ENCODE results near the gene ZMIZ1. TPM values are rescaled to one million over a fixed set of nuclear protein-coding genes. Genes with fewer than 3 reads are reported as not detected.

ZMIZ1 gene
- polyA plus RNA-seq, 2 donors, result 29.2 to 29.7 TPM

DNA sequence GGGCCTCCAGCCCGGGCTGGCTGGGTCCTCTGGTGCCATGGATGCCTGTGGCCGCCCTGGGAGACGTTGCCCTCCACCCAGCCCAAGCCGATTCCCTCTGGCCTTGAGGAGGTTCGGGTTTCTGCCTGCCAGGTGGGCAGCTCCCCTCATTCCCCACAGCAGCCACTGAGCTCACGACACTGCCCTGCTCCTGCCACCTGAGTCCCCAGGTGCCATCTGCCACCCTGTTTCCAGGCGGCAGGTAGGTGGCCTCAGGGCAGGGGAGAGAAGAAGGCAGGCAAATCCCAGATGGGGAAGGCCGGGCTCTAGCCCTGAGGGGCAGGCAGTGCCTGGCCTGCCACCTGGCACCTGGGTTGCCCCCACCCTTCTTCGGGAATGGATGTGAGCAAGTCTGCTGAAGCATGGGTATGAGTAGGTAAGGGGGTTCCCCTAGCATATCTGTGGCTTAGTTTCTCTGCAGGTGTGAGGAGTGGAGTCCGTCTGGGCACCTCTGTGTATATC is 186.3 kb downstream of the ZMIZ1 start:
- Histone ChIP-seq H3K9me3 (ENCODE audit: control insufficient read depth in 2 of 2, insufficient read depth in 1 of 2, low read depth in 1 of 2, low read length in 1 of 2) (no peaks in the 10 kb centered on the region), H3K27me3 (ENCODE audit: control insufficient read depth in 1 of 2, insufficient read depth in 2 of 2, low read length in 2 of 2) (no peaks in the 10 kb centered on the region), H3K4me3 (ENCODE audit: low read depth in 1 of 2, low read length in 2 of 2) (no peak overlapping the region), H3K4me1 (ENCODE audit: control insufficient read depth in 2 of 2, insufficient read depth in 2 of 2, low read length in 1 of 2) (peaks cover 5 to 28% of the 10 kb centered on the region in 2 donors), H3K36me3 (ENCODE audit: control insufficient read depth in 2 of 2, insufficient read depth in 2 of 2, low read length in 1 of 2) (peaks cover 0 to 24% of the 10 kb centered on the region in 2 donors), H3K27ac (ENCODE audit: low read depth in 2 of 2, low read length in 1 of 2) (no peak overlapping the region)
- 68 to 75% methylated on average over 10 of the region's 10 CpGs for WGBS, 2 donors

DNA sequence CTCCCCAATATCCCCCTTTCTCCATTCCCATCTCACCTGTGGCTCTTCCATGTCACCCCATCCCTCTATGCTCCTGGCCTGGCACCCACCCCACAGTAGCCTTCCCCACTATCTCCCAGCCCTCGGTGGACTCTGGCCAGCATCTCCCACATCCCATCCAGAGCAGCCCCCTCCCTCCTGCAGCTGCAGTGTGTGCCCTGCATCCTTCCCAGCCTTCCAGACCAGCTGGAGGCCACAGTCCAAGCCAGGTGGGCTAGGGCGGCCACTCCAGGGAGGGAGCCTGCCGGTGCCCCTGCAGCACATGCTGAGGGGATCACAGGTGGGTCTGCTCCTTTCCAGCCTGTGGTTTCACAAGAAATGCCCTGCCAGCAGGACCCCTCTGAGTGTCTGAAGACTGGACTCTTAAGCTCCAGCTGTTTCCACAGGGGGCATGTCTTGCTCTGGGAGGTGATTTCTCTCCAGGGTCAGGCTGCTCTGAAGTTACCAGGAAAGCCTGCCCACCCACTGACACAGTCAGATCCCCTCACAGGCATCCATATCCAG is 187.6 kb downstream of the ZMIZ1 start:
- H3K36me3 ChIP-seq (ENCODE audit: control insufficient read depth in 2 of 2, insufficient read depth in 2 of 2, low read length in 1 of 2), result peaks cover 0 to 24% of the 10 kb centered on the region in 2 donors
- 86 to 92% methylated on average over 3 of the region's 3 CpGs for WGBS, 2 donors

DNA sequence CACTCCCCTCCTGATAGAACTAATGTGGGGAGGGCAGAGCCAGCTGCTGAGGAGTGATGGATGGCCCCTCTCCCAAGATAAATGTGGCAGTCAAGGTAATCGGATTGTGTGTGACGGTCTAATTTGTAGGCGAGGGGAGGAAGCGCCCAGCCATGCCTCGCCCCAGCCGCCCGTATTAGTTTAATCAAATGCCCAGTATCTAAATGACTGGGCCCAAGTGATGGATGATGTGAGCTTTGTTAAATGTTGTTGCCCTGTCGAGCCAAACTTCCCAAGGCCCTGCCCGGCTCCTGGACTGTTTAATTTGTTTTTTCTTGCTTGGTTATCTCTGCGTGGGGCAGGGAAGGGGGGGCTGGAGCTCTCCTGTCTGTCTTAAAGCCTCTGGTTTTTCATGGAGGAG is 190.1 kb downstream of the ZMIZ1 start:
- H3K4me3 ChIP-seq (ENCODE audit: low read depth in 1 of 2, low read length in 2 of 2), result no peak overlapping the region
- H3K27ac ChIP-seq (ENCODE audit: low read depth in 2 of 2, low read length in 1 of 2), result peak overlapping the region in 1 of 2 donors; percentile 11
- no peaks in the 10 kb centered on the region for H3K27me3 ChIP-seq (ENCODE audit: control insufficient read depth in 1 of 2, insufficient read depth in 2 of 2, low read length in 2 of 2)
- peaks cover 0 to 20% of the 10 kb centered on the region in 2 donors for H3K36me3 ChIP-seq (ENCODE audit: control insufficient read depth in 2 of 2, insufficient read depth in 2 of 2, low read length in 1 of 2)
- H3K9me3 ChIP-seq (ENCODE audit: control insufficient read depth in 2 of 2, insufficient read depth in 1 of 2, low read depth in 1 of 2, low read length in 1 of 2), result no peaks in the 10 kb centered on the region
- peaks cover 18 to 40% of the 10 kb centered on the region in 2 donors for H3K4me1 ChIP-seq (ENCODE audit: control insufficient read depth in 2 of 2, insufficient read depth in 2 of 2, low read length in 1 of 2)
- WGBS, 2 donors, result 77 to 81% methylated on average over 10 of the region's 10 CpGs

More for the DNA sequence above, 187.6 kb downstream of the ZMIZ1 start:
- no peak overlapping the region for H3K4me3 ChIP-seq (ENCODE audit: low read depth in 1 of 2, low read length in 2 of 2)
- no peak overlapping the region for H3K27ac ChIP-seq (ENCODE audit: low read depth in 2 of 2, low read length in 1 of 2)
- H3K4me1 ChIP-seq (ENCODE audit: control insufficient read depth in 2 of 2, insufficient read depth in 2 of 2, low read length in 1 of 2), result peaks cover 8 to 30% of the 10 kb centered on the region in 2 donors
- H3K27me3 ChIP-seq (ENCODE audit: control insufficient read depth in 1 of 2, insufficient read depth in 2 of 2, low read length in 2 of 2), result no peaks in the 10 kb centered on the region
- no peaks in the 10 kb centered on the region for H3K9me3 ChIP-seq (ENCODE audit: control insufficient read depth in 2 of 2, insufficient read depth in 1 of 2, low read depth in 1 of 2, low read length in 1 of 2)

DNA sequence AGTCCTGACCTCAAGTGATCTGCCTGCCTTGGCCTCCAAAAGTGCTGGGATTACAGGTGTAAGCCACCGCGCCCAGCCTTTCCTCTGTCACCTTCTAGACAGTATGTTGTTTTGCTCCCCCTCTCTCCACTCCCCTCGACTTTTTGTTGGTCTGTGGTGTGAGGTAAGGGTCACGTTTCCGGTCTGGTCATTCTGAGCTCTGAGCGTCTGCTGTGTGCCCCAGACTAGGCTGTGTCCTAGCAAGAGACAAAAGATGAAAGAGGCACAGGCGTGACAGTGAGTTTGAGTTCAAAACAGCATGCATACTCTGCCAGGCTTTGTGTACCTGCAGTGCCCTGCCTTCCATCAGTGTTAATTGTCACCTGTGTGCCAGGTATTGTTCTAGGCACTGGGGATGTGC is 191.1 kb downstream of the ZMIZ1 start:
- Histone ChIP-seq H3K27me3 (ENCODE audit: control insufficient read depth in 1 of 2, insufficient read depth in 2 of 2, low read length in 2 of 2) (no peaks in the 10 kb centered on the region), H3K27ac (ENCODE audit: low read depth in 2 of 2, low read length in 1 of 2) (peak overlapping the region in 1 of 2 donors; percentile 50), H3K36me3 (ENCODE audit: control insufficient read depth in 2 of 2, insufficient read depth in 2 of 2, low read length in 1 of 2) (peaks cover 0 to 20% of the 10 kb centered on the region in 2 donors), H3K4me1 (ENCODE audit: control insufficient read depth in 2 of 2, insufficient read depth in 2 of 2, low read length in 1 of 2) (peaks cover 18 to 43% of the 10 kb centered on the region in 2 donors), H3K4me3 (ENCODE audit: low read depth in 1 of 2, low read length in 2 of 2) (no peak overlapping the region), H3K9me3 (ENCODE audit: control insufficient read depth in 2 of 2, insufficient read depth in 1 of 2, low read depth in 1 of 2, low read length in 1 of 2) (no peaks in the 10 kb centered on the region)
- WGBS, 2 donors, result 71 to 79% methylated on average over 7 of the region's 7 CpGs

DNA sequence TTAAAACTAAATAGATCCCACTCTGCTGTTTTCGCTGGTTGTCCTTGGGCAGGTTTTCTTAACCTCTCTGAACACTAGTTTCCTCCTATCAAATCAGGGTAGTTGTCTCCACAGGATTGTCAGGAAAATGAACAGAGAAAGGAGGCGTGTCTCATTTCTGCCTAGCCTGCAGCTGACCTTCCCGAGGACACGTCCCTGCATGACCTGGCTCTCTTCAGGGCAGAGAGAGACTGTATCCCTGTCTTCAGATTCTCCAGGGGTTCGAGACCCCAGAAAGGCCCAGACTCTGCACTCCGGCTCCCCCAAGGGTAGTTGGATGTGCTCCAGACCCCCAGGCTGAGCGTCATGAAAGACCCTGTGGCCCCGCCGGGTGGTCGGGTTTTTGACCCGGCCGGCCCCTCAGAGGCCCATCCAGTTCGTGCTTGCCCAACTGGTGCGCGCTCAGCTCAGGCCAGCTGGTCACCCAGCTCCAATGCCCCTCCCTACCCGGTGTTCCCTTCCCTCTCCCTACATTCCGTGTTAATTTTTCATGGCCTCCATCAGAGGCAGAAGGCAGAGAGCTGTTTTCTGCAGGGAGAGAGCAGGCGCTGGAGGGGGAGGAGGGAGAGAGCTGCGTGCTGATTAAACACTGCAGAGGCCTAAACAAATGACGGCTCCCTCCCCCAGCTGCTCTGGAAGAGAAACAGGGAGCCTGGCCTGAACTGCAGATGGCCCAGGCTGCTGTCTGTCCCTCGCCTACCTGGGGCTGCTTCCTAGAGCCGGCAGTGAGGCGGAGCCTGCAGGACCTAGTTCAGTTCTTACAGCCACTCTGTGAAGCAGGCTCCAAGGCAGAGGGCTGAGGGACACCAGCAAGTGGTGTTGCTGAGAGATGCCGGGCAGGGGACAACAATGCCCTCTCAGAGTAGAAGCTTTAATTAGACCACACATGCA is 192.3 kb downstream of the ZMIZ1 start:
- peaks cover 0 to 17% of the 10 kb centered on the region in 2 donors for H3K36me3 ChIP-seq (ENCODE audit: control insufficient read depth in 2 of 2, insufficient read depth in 2 of 2, low read length in 1 of 2)

DNA sequence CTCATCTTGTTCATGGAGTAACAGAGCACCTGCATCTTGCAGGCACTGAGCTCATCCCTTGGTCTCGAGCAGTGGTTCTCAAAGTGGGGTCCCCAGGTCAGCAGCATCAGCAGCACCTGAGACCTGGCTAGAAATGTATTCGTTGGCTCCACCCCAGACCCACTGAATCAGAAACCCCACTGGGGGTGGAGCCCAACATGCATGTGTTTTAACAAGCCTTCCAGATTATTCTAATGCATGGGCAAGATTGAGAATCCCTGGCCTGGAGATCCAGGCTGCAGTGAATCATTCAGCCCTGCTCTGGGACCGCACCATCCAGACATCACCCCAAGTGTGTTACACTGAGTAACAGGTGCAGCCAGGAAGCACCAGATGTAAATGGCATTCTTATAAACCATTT is 193.4 kb downstream of the ZMIZ1 start:
- H3K9me3 ChIP-seq (ENCODE audit: control insufficient read depth in 2 of 2, insufficient read depth in 1 of 2, low read depth in 1 of 2, low read length in 1 of 2), result no peaks in the 10 kb centered on the region
- peak overlapping the region in 1 of 2 donors; percentile 72 for H3K27ac ChIP-seq (ENCODE audit: low read depth in 2 of 2, low read length in 1 of 2)
- peaks cover 0 to 14% of the 10 kb centered on the region in 2 donors for H3K36me3 ChIP-seq (ENCODE audit: control insufficient read depth in 2 of 2, insufficient read depth in 2 of 2, low read length in 1 of 2)
- H3K4me3 ChIP-seq (ENCODE audit: low read depth in 1 of 2, low read length in 2 of 2), result no peak overlapping the region
- H3K4me1 ChIP-seq (ENCODE audit: control insufficient read depth in 2 of 2, insufficient read depth in 2 of 2, low read length in 1 of 2), result peaks cover 31 to 62% of the 10 kb centered on the region in 2 donors
- H3K27me3 ChIP-seq (ENCODE audit: control insufficient read depth in 1 of 2, insufficient read depth in 2 of 2, low read length in 2 of 2), result no peaks in the 10 kb centered on the region
- WGBS, 2 donors, result 60 to 71% methylated on average over 3 of the region's 3 CpGs

More for the DNA sequence above, 192.3 kb downstream of the ZMIZ1 start:
- 35 to 45% methylated on average over 24 of the region's 24 CpGs for WGBS, 2 donors
- peaks cover 23 to 53% of the 10 kb centered on the region in 2 donors for H3K4me1 ChIP-seq (ENCODE audit: control insufficient read depth in 2 of 2, insufficient read depth in 2 of 2, low read length in 1 of 2)
- H3K4me3 ChIP-seq (ENCODE audit: low read depth in 1 of 2, low read length in 2 of 2), result no peak overlapping the region
- H3K27ac ChIP-seq (ENCODE audit: low read depth in 2 of 2, low read length in 1 of 2), result peak overlapping the region; percentile 48 to 72
- H3K27me3 ChIP-seq (ENCODE audit: control insufficient read depth in 1 of 2, insufficient read depth in 2 of 2, low read length in 2 of 2), result no peaks in the 10 kb centered on the region
- no peaks in the 10 kb centered on the region for H3K9me3 ChIP-seq (ENCODE audit: control insufficient read depth in 2 of 2, insufficient read depth in 1 of 2, low read depth in 1 of 2, low read length in 1 of 2)

DNA sequence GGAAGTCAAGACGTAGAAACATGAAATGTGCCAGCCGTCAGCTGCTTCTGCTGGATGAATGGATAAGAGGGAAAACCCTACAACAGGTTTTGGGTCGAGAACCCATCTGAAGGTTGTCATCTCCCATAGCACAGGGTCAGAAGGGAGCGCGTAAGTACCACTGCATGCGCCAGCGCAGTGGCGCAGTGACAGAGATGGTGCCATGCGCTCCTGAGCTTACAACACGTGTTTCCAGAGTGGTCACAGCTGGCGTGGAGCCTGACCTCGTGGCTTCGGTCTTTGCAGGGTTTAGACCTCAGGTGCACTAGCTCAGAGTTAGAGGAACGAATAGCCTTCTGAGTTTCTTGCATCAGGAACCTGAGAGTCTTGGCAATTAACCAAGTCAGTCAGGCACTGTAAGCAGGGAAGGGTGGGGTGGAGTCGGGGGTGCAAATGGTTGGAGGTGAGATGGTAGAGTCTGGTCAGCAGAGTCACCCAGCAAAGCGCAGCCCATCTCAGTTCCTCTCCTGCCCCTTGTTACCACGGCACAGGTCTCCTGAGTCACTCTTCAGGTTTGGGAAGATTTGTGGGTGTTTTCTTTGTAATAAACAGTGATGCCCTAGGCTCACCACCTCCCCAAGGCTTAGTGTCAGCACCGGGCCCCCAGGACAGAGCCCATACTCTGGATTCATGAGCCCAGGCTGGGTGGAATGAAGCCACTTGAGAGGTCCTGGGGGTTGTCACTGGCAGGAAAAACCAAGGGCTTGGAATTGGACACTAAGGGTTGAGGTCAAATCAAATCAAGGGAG is 194.4 kb downstream of the ZMIZ1 start:
- Histone ChIP-seq H3K4me3 (ENCODE audit: low read depth in 1 of 2, low read length in 2 of 2) (no peak overlapping the region), H3K27me3 (ENCODE audit: control insufficient read depth in 1 of 2, insufficient read depth in 2 of 2, low read length in 2 of 2) (no peaks in the 10 kb centered on the region), H3K4me1 (ENCODE audit: control insufficient read depth in 2 of 2, insufficient read depth in 2 of 2, low read length in 1 of 2) (peaks cover 31 to 62% of the 10 kb centered on the region in 2 donors), H3K27ac (ENCODE audit: low read depth in 2 of 2, low read length in 1 of 2) (peak overlapping the region; percentile 91 to 92), H3K9me3 (ENCODE audit: control insufficient read depth in 2 of 2, insufficient read depth in 1 of 2, low read depth in 1 of 2, low read length in 1 of 2) (no peaks in the 10 kb centered on the region), H3K36me3 (ENCODE audit: control insufficient read depth in 2 of 2, insufficient read depth in 2 of 2, low read length in 1 of 2) (peaks cover 0 to 12% of the 10 kb centered on the region in 2 donors)
- 81 to 83% methylated on average over 18 of the region's 18 CpGs for WGBS, 2 donors

DNA sequence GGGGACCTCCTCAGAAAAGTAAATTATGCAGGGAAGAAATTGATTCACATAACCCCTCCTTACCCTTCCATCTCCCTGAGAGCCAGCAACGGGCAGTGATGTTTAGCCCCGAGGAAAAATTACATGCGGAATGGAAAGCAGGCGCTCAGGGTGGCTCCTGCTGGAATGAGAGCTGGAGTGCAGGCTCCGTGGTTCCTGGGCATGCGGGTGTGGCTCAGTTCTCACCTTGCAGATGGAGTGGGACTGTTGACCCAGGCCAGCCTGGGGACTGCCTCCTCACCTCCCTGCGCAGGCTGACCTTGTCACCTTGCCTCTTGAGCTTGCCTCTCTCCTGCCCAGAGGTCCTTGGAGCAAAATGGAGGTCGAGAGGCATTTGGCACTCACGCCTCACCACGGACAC is 195.2 kb downstream of the ZMIZ1 start:
- Histone ChIP-seq H3K4me1 (ENCODE audit: control insufficient read depth in 2 of 2, insufficient read depth in 2 of 2, low read length in 1 of 2) (peaks cover 31 to 62% of the 10 kb centered on the region in 2 donors), H3K4me3 (ENCODE audit: low read depth in 1 of 2, low read length in 2 of 2) (no peak overlapping the region), H3K27me3 (ENCODE audit: control insufficient read depth in 1 of 2, insufficient read depth in 2 of 2, low read length in 2 of 2) (no peaks in the 10 kb centered on the region), H3K36me3 (ENCODE audit: control insufficient read depth in 2 of 2, insufficient read depth in 2 of 2, low read length in 1 of 2) (peaks cover 0 to 10% of the 10 kb centered on the region in 2 donors), H3K27ac (ENCODE audit: low read depth in 2 of 2, low read length in 1 of 2) (peak overlapping the region; percentile 91 to 92), H3K9me3 (ENCODE audit: control insufficient read depth in 2 of 2, insufficient read depth in 1 of 2, low read depth in 1 of 2, low read length in 1 of 2) (no peaks in the 10 kb centered on the region)
- 70 to 75% methylated on average over 10 of the region's 10 CpGs for WGBS, 2 donors

DNA sequence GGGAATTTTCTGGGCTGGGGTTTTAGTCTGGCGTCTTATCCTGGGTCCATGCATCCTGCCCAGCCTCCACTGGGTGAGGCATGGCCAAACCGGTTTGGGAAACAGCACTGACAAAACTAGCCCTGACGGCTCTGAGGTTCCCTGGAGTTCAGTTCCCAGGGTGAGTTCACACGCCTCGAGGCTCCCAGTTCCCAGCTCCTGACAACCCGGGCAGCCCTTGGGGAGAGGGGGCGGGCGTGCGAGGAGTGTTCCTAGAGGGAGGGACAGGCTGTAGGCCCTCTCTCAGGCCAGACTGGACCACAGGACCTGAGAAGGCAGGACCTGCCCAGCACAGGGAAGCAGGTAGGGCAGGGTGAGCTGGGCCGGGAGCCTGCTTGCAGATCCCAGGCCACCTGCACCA is 196.2 kb downstream of the ZMIZ1 start:
- no peaks in the 10 kb centered on the region for H3K27me3 ChIP-seq (ENCODE audit: control insufficient read depth in 1 of 2, insufficient read depth in 2 of 2, low read length in 2 of 2)
- peak overlapping the region in 1 of 2 donors; percentile 3 for H3K4me3 ChIP-seq (ENCODE audit: low read depth in 1 of 2, low read length in 2 of 2)
- H3K4me1 ChIP-seq (ENCODE audit: control insufficient read depth in 2 of 2, insufficient read depth in 2 of 2, low read length in 1 of 2), result peaks cover 30 to 67% of the 10 kb centered on the region in 2 donors
- H3K36me3 ChIP-seq (ENCODE audit: control insufficient read depth in 2 of 2, insufficient read depth in 2 of 2, low read length in 1 of 2), result peaks cover 0 to 15% of the 10 kb centered on the region in 2 donors
- no peaks in the 10 kb centered on the region for H3K9me3 ChIP-seq (ENCODE audit: control insufficient read depth in 2 of 2, insufficient read depth in 1 of 2, low read depth in 1 of 2, low read length in 1 of 2)
- WGBS, 2 donors, result 39 to 48% methylated on average over 10 of the region's 10 CpGs
- peak overlapping the region; percentile 91 to 92 for H3K27ac ChIP-seq (ENCODE audit: low read depth in 2 of 2, low read length in 1 of 2)

Measured in esophagus (tissue), 2 donors.